Measurements from ENCODE around the gene SETDB1.

The SETDB1 gene

DNA sequence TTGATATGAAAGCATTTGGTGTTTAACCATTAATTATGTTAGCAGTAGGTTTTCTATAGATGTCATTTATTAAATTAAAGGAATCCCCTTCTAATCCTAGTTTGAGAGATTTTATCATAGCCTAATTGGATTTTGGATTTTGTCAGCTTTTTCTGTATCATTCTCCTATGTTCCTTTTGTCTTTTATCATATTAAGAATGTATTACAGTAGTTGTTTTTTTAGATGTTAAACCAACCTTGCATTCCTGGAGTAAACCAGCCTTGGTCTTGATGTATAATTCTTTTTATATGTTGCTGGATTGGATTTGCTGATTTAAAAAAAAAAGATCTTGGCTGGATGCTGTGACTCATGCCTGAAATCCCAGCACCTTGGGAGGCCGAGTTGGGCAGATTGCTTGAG is 5.6 kb downstream of the SETDB1 start:
- DNase-seq (ENCODE audit: low spot score) = no peak

DNA sequence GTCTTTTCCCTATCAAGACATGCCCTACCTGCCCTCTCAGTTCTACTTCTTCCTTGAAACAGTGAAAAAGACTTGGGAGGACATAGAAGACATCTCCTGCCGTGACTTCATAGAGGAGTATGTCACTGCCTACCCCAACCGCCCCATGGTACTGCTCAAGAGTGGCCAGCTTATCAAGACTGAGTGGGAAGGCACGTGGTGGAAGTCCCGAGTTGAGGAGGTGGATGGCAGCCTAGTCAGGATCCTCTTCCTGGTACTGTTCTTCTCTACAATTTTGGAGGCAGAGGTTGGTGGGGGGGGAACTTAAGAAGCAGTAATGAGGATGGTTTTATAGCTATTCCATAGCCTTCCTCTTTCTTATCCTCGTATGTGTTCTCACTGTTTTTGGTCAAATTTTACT is 18.7 kb downstream of the SETDB1 start:
- no peak for DNase-seq (ENCODE audit: low spot score)

DNA sequence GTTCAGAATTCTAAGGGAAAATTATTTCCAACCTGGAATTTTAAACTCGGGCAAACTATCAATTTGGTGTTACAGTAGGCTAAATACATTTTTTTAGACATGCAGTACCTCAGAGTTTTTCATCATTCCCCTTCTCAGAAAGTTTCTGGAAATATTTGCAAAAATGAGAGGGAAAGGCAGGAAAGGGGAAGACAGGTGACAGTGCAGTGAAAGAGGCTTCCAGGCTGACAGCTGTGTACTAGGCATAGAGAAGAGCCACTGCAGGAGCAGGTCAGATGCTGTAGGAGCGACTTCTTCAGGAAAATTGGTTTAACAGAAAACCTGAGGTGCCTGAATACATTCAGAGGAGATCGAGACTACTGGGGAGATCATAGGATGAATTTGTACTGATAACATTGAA is 28.5 kb downstream of the SETDB1 start:
- no peak for DNase-seq (ENCODE audit: low spot score)

DNA sequence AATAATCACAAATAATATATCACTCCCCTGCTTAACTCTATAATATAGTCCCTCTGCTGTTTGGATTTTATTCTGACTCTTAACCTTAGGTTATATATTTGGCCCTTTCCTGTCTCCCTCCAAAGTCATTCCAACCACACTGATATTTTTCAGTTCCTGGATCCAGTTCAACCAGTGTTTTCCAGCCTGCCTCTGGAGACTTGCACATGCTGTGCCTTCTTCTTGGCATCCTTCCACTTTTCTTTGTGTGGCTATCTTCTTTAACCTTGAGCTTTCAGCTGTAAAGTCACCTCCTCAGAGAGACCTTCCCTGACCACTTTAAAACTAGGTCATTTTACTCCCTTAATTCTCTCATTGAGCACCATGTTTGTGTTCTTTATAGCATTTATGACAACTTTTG is 29.1 kb downstream of the SETDB1 start:
- DNase-seq (ENCODE audit: low spot score) = no peak

DNA sequence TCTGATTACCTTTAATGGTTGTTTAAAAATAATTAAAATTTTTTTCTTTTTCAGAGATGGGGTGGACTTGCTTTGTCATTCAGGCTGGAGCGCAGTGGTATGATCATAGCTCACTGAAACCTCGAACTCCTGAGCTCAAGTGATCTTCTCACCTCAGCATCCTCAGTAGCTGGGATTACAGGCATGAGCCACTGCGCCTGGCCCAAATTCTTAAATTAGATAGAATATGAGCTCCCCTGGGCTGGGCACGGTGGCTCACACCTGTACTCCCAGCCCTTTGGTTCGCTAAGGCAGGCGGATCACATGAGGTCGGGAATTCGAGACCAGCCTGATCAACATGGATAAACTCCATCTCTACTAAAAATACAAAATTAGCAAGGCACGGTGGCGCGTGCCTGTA is 31.5 kb downstream of the SETDB1 start:
- DNase-seq (ENCODE audit: low spot score) = no peak

DNA sequence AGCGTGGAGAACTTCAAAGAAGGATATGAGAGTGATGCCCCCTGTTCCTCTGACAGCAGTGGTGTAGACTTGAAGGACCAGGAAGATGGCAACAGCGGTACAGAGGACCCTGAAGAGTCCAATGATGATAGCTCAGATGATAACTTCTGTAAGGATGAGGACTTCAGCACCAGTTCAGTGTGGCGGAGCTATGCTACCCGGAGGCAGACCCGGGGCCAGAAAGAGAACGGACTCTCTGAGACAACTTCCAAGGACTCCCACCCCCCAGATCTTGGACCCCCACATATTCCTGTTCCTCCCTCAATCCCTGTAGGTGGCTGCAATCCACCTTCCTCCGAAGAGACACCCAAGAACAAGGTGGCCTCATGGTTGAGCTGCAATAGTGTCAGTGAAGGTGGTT is 34.5 kb downstream of the SETDB1 start:
- DNase-seq (ENCODE audit: low spot score) = no peak

DNA sequence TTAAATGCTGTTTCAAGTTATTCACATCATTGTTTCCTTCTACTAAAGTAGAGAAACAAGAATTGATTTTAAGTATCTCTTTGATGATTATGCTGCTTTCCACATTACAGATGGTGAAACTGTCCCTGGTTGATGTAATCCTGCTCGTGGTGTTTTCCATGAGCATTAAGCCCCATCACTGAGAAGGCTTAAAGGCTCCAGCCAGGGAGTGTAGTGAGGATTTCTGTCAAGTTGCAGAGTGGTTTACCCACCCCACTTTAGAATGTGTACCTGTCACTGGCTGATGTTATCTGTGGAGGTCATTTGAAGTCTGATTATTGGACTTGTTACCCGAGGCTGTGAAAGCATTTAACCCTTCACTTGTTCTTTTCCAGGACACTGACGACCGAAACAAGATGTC is 35.6 kb downstream of the SETDB1 start:
- no peak for DNase-seq (ENCODE audit: low spot score)

DNA sequence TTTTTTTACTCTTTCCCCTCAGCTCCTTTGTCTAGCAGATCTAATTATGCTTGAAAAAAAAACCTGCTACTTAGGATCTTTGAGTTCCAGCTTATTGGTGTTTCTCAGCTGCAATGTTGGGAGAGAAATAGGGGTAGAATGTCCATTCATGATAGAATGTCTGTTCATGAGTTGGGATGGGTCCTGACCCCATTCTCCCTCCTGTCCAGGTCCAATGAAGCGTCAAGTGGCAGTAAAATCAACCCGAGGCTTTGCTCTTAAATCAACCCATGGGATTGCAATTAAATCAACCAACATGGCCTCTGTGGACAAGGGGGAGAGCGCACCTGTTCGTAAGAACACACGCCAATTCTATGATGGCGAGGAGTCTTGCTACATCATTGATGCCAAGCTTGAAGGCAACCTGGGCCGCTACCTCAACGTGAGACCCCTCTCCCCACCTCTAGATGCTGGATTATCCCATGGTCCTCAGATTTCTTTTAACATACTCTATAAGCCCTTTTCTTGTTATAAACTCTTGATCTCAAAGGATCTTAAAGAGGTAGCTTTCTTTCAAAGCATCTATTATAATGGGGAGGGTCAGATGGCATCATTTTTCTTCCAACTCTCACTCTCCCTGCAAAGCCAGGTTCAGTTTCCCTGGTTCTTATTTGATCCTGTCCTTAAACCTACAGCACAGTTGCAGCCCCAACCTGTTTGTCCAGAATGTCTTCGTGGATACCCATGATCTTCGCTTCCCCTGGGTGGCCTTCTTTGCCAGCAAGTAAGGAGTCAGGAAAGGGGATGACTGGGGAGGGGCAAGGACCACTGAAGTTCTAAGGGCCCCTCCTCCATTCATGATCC is 37.4 kb downstream of the SETDB1 start:
- no peak for DNase-seq (ENCODE audit: low spot score)

DNA sequence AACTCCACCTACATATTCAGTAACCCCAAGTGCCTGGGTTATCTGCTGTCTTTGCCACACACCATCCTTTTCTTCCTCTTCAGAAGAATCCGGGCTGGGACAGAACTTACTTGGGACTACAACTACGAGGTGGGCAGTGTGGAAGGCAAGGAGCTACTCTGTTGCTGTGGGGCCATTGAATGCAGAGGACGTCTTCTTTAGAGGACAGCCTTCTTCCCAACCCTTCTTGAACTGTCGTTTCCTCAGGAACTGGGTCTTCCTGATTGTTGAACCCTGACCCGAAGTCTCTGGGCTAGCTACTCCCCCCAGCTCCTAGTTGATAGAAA is 38.0 kb downstream of the SETDB1 start:
- no peak for DNase-seq (ENCODE audit: low spot score)

DNA sequence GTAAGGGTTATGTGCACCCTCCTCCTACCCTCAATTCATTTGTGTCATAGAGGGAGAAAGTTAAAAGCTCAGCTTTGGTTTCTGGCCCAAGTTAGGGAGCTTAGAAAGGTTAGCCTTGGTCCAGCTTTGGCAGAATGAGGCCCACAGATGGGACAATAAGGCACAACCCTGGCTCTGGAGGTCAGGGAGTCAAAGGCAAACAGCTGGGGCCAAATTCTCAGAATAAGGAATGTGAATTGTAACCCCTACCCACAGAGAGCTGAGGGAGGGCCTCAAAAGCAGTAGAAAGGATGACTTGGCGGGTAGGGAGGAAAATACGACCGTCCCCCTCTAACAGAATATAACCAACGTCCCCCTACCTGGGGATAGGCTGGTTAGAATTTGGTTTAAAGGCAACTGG is 39.4 kb downstream of the SETDB1 start:
- no peak for DNase-seq (ENCODE audit: low spot score)

DNA sequence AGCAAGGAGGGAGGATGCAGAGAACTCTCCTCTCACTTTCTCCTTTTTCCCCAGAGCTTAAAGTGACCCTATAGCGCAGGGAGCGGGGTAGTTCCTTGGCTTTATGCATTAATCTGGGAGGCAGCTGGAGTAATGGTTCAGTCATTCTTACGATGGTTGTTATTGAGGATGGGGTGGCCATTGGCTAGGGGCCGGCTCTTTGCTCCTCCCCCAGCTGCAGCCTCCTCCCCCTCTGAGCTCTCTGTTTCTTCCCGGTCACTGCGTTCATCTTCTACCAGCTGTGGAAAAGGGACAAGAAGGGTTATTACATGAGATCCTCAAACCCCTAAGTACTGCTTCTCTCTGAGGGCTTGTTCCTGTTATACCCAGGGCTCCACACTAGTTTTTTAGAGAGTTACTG is 39.8 kb downstream of the SETDB1 start:
- DNase-seq (ENCODE audit: low spot score) = no peak

DNA sequence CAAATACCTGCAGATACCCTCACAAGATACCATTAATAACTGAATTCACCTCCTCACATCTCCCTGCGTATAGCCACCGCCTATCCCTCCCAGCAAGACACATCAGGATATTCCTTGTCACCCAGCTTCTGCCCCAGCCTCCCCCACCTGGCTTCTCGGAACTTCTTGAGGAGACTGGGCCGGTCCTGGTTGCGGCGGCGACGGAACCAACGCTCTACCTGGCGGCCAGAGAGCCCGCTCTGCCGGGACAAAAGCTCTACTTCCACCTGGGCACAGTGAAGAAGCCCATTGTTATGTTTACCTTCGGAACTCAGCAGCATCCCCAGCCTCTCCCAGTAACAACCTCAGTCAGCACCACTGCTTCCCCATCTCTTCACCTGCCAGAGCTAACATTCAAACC is 41.8 kb downstream of the SETDB1 start:
- no peak for DNase-seq (ENCODE audit: low spot score)

DNA sequence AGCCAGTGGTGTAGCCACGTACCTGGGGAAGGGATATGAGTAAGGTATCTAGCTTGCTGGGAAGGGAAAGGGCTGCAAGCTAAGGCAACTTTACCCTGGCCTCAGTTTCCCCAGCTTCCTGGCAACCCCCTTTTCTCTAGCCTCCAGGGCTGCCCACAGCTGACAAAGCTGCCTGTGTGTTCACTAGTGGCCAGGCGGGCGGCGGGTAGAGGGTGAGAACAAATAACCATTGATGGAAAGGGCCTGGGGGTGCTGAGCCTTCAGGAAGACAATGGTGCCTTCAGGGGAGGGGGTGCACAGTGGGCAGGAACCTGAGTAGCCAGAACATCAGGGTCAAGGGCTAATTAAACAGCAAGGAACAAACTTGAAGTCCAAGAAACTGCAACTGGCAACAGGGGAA is 42.3 kb downstream of the SETDB1 start:
- no peak for DNase-seq (ENCODE audit: low spot score)

DNA sequence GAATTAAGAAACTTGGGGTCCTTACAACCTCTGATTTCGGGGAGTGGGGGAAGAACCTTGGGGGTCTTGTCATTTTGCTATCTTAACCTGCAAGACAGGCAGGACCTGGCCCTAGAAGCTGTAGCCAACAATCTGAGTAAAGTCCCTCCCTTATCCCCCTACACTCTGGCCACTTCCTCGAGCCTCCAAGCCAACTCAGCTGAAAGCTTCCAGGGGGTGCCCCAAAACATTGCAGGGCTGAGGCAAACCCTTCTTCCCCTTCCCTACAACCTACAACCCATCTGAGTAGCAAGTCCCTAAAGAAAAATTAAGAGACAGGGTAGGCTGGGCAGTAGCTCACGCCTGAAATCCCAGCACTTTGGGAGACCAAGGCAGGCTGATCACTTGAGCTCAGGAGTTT is 43.5 kb downstream of the SETDB1 start:
- no peak for DNase-seq (ENCODE audit: low spot score)

DNA sequence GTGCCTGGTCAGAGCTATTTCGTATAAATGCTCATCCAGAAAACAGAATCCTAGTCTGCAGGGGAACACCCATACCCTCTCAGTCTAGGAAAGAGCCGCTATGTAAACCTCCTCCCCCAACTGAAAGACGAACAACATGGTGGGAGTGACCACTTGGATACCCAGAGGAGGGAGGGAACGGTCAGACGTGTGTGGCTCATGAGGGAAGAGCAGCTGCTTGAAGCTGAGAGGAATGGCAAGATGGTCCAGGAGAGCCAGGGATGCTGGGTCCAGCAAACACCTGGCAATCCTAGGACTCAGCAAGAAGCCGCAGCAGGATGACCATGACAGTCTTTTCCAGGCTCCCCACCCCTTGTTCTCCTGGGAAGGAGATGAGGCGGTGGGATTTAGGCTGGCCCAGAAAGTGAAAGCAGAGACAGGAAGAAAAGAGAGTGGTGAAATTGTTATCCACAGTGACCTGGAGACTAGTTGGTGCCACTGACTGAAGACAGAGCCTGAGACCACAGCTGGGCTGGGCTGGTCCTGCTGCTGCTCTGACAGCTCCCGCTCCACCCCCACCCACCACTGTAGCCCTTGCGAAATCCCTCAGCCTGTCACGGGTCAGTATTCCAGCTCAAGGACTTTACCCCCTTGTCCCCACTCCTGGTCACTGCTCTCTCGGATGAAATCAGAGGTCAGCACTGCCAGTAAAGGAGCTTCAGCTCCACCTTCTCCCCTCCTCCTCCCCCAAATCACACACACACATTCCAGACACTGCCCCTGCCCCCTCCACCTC is 44.8 kb downstream of the SETDB1 start:
- DNase-seq (ENCODE audit: low spot score) = peak; percentile 88

DNA sequence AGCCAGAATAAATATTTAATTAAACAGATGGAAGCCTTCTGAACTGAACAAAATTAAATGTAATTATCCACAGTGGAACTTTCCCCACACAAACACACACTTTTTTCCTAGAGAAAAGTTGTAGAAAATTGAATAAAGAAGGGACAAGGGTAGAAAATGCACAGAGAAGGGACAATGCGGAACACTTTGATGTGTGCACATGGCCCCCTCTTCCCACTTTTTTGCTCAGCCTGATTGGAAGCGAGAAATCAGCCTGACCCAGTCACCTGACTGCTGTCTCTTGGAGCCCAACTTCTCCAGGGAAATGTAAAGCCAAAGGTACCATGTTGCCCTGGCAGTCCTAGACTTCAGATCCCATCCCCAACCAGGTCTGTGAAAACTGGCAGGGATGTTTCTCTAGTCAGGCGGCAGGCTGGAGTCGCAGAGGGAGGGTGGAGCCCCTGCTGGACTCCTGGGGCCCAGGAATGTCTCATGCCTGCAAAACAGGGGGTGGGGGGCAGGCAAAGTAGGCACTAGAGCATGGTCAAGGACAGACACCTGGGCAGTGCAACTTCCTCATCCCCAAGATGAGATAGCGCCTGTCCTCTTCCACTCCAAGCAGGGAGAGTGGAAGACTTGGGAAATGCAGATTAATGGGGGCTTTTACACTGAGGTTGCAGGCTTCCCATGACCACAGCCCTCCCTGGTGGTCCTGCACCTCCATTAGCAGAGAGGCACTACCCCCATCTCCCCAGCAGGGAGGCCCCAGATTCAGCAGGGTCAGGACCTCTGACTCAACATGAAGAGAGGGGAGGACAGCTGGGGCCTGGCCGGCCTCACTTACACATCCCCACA is 45.6 kb downstream of the SETDB1 start:
- peak; percentile 49 for DNase-seq (ENCODE audit: low spot score)

DNA sequence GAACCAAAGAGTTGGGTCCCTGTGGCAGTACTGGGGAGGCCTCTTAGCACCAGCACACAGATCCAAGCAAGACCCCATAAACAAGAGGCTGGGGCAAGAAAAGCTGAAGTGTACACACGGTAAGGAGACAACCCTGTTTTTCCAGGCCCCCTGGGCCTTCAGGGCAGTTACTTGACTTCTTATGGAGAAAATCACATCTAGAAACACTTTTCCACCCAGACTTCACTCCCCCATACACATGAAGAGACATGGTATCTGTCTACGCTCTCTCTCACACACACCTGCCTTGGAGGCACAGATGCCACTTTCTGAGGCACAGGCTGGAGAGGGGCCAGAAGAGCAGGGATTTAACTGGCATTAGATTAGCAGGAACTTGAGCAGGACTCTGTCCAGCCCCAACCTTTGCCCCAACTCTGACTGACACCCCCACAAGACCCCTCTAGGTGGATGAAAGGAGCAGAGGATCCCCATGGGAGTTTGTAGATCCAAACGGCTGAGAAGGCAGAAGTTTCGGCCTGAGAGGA is 46.3 kb downstream of the SETDB1 start:
- DNase-seq (ENCODE audit: low spot score) = no peak

DNA sequence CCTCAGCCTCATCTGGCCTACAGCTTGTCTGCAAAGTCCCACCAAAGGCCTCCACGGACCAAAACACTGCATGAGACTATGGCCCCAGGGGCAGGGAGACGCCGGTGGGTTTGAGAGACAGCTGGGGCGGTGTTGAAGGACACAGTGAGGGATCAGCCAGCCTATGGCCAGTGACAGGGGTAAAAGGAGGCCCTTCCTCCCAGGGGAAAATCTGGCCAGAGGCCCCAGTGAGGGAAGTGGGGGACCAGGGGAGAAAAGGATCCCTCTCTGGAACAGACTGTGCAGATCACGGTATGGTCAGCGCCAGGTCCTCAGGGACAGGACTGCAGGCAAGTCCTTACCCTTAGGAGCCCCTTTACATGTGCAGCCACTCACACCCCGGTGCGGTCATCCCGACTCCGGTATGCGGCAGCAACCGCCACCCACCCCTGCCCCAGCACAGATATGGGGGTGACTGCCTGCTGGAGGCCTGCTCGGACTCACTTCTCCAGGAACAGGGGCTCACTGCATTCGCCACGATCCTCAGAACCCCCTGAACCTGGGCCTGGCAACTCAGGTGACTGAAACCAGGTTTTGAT is 47.2 kb downstream of the SETDB1 start:
- DNase-seq (ENCODE audit: low spot score) = no peak

DNA sequence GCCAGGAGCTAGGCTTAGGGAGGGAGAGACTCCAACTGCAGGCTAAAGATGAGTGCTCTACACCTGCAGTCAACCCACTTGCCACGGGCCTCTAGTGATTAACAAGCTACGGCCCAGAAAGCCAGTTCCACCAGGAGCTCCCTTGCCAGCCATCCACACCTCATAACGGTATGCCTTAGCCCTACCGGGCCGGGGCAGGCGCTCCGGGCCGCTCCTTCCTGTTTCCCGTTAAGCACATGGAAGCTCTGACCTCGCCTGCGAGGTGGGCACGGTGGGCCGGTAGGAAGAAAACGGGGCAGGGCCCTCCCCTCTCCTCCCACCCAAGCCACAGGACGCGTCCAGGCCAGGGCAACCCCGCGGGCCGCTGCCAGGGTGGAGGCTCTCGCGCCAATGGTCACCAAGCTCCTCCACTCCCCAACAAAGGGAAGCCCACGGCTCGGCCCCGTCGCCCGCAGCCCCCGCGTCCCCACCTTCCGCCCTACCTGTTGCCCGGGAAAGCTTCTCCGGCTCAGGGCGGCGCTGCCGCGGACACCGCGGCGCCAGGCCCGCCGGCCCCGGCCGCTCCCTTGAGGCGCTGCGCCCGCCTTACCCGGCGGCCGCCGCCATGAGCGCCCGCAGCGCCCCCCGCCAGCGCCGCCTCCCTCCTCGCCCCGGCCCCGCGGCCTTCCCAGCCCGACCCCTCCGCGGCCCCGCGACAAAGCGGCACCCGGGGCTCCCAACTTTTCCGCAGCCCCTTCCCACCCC is 47.8 kb downstream of the SETDB1 start:
- DNase-seq (ENCODE audit: low spot score) = no peak

DNA sequence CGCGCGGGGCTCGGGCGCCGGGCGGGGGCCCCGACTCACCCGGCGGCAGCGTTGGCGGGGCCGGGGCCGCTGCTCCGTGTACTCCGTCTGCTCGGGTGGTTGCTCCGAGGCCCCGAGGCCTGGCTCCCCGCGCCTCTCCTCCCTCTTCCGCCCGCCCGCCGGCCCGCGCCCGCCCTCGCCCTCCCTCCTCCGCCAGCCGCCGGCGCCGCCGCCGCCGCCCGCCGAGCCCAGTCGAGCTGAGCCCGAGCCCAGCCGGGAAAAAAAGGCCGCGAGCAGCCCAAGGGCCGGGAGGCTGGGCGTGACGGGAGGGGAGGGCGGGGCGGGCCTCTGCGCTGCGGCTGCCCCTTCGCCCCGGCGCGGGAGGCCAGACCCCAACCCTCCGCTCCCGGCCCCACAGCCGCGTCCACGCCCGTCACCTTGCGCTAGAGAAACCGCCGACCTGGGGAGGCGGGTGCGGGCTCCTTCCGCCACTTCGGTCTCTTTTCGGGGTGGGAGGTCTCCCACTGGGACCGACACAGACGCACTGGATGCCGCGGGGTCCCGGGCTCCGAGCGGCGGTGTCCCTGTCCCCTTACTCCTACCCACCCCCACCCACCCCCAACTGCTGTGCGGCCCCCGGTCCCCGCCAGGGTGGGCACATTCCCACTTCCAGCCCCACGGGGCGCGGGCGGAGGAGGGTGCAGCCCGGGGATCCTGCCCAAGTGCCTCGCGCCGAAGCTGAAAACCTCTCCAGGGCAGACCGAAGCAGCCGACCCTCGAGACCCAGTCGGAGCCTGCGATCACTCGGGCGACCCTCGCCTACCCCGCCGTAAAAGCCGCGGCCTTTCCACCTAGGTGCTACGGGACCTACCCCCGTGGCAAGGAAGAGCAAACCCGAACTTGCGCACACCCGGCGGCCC is 48.7 kb downstream of the SETDB1 start, which contains the start of gene CERS2:
TSS of gene CERS2 (minus strand) at position 256 of the 899 bp plus-strand sequence. CDS start 5,745 bp downstream, outside the sequence.
- DNase-seq (ENCODE audit: low spot score) = peak; percentile 79

Data from HuH-7 (cell line).